Measurements from ENCODE around the gene MYBPH. TPM values are rescaled to one million over a fixed set of nuclear protein-coding genes. Genes with fewer than 3 reads are reported as not detected.

The MYBPH gene
- total and polyA plus RNA-seq, 2 experiments from 2014 or later: not detected

DNA sequence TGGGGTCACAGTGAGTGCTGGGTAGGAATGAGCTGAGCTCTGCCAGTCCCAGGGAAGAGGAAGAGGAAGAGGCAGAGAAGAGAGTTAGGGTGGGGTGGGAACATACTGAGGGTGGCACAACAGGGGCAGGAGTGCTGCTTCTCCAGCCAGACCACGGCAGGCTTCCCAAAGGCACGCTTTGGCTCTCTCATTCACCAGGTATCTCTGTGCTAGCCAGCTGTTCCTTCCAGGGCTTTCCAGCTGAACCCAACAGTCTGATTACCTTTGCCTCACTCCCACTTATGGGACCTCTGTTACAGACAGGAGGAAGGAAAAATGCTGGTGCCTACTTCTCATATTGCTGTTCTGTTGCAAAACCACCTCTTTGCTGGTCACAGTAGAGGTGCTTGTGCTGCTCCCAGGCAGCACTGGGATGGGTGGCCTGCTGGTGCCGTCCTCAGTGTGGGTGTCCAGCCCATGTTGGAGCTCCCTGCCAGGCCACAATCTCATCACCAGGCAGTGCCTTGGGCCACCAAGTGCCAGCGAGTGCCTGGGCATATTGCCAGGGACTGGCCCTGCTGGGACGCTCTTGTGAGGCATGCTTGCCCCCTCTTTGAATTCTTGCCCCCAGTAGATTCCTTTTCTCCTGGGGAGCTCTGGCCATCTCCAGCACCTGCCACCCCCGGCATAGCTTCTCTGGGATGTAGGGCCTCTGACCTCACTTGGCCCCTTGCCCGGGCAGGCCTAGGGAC lies 46.0 kb downstream of the MYBPH start:
- Histone ChIP-seq H3K4me1 (ENCODE audit: insufficient read depth) (peaks cover 23% of the 10 kb centered on the region), H3K79me2 (replicated peaks; ENCODE audit: insufficient read depth) (no peaks in the 10 kb centered on the region), H3K9me2 (ENCODE audit: insufficient read depth) (no peaks in the 10 kb centered on the region), H3K27me3 (ENCODE audit: insufficient read depth) (peaks cover 35% of the 10 kb centered on the region), H2AFZ (no peak overlapping the region), H4K20me1 (replicated peaks; ENCODE audit: insufficient read depth) (no peaks in the 10 kb centered on the region), H3K4me3 (no peak overlapping the region), H3K36me3 (ENCODE audit: insufficient read depth) (no peaks in the 10 kb centered on the region), H3F3A (replicated peaks; ENCODE audit: low read depth) (0 out of 2 replicates have a peak, but pooled peaks cover 3% of the 10 kb centered on the region), H3K4me2 (no peak overlapping the region), H3K27ac (ENCODE audit: low read depth) (no peak overlapping the region)
- Mint-ChIP-seq H3K9me3 (no peaks in the 10 kb centered on the region), H3K36me3 (ENCODE audit: low read depth) (no peaks in the 10 kb centered on the region), H3K27ac (no peak overlapping the region), H3K4me1 (peaks cover 35% of the 10 kb centered on the region), H3K27me3 (ENCODE audit: insufficient read depth, low read depth, poor library complexity) (peaks cover 39% of the 10 kb centered on the region), H3K4me3 (no peak overlapping the region)
- DNase-seq (ENCODE audit: low spot score) (no peak), ATAC-seq (no peak)
- TF ChIP-seq ZNF331 (CRISPR knock-in tag; IDR thresholded peaks at IDR 0.05; ENCODE audit: low read depth) (no peak), JUNB (IDR thresholded peaks at IDR 0.05; ENCODE audit: unreplicated experiment) (no peak)
- TF ChIP-seq, protein P1, sequence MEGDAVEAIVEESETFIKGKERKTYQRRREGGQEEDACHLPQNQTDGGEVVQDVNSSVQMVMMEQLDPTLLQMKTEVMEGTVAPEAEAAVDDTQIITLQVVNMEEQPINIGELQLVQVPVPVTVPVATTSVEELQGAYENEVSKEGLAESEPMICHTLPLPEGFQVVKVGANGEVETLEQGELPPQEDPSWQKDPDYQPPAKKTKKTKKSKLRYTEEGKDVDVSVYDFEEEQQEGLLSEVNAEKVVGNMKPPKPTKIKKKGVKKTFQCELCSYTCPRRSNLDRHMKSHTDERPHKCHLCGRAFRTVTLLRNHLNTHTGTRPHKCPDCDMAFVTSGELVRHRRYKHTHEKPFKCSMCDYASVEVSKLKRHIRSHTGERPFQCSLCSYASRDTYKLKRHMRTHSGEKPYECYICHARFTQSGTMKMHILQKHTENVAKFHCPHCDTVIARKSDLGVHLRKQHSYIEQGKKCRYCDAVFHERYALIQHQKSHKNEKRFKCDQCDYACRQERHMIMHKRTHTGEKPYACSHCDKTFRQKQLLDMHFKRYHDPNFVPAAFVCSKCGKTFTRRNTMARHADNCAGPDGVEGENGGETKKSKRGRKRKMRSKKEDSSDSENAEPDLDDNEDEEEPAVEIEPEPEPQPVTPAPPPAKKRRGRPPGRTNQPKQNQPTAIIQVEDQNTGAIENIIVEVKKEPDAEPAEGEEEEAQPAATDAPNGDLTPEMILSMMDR (conservative IDR thresholded peaks at IDR 0.05; ENCODE audit: low read depth in 2 of 2): no peak
- TF ChIP-seq, protein P2, sequence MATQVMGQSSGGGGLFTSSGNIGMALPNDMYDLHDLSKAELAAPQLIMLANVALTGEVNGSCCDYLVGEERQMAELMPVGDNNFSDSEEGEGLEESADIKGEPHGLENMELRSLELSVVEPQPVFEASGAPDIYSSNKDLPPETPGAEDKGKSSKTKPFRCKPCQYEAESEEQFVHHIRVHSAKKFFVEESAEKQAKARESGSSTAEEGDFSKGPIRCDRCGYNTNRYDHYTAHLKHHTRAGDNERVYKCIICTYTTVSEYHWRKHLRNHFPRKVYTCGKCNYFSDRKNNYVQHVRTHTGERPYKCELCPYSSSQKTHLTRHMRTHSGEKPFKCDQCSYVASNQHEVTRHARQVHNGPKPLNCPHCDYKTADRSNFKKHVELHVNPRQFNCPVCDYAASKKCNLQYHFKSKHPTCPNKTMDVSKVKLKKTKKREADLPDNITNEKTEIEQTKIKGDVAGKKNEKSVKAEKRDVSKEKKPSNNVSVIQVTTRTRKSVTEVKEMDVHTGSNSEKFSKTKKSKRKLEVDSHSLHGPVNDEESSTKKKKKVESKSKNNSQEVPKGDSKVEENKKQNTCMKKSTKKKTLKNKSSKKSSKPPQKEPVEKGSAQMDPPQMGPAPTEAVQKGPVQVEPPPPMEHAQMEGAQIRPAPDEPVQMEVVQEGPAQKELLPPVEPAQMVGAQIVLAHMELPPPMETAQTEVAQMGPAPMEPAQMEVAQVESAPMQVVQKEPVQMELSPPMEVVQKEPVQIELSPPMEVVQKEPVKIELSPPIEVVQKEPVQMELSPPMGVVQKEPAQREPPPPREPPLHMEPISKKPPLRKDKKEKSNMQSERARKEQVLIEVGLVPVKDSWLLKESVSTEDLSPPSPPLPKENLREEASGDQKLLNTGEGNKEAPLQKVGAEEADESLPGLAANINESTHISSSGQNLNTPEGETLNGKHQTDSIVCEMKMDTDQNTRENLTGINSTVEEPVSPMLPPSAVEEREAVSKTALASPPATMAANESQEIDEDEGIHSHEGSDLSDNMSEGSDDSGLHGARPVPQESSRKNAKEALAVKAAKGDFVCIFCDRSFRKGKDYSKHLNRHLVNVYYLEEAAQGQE (IDR thresholded peaks at IDR 0.05; ENCODE audit: unreplicated experiment): no peak

DNA sequence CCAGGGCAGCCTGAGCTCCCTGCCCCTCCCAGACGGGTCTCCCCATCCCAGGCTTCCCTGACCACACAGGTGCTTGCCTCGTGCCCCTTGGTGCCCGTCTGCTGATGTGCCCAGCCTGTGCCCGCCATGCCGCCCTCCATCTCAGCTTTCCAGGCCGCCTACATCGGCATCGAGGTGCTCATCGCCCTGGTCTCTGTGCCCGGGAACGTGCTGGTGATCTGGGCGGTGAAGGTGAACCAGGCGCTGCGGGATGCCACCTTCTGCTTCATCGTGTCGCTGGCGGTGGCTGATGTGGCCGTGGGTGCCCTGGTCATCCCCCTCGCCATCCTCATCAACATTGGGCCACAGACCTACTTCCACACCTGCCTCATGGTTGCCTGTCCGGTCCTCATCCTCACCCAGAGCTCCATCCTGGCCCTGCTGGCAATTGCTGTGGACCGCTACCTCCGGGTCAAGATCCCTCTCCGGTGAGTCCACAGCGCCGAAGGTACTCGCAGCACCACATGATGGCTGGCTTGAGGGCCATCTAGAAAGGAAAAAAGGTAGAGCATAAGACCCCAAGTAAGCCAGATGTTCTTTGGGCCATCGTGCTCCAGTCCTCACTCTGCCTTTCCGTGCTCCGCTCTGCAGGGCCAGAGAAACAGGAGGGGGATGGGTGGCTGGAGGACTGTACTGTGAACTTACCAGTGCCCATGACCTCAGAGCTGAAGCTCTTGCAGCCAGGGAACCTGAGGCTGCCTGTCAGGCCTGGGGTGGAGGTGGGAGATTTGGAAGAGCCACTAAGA lies 46.7 kb downstream of the MYBPH start:
- peaks cover 36% of the 10 kb centered on the region for H3K4me1 Mint-ChIP-seq
- H3K27ac Mint-ChIP-seq: no peak overlapping the region
- Histone ChIP-seq H3K4me2 (peak overlapping the region; percentile 98), H3K79me2 (replicated peaks; ENCODE audit: insufficient read depth) (no peaks in the 10 kb centered on the region), H3K9me2 (ENCODE audit: insufficient read depth) (no peaks in the 10 kb centered on the region), H3F3A (replicated peaks; ENCODE audit: low read depth) (0 out of 2 replicates have a peak, but pooled peaks cover 3% of the 10 kb centered on the region), H2AFZ (peak overlapping the region; percentile 99), H4K20me1 (replicated peaks; ENCODE audit: insufficient read depth) (no peaks in the 10 kb centered on the region), H3K27ac (ENCODE audit: low read depth) (no peak overlapping the region), H3K27me3 (ENCODE audit: insufficient read depth) (peaks cover 35% of the 10 kb centered on the region), H3K36me3 (ENCODE audit: insufficient read depth) (no peaks in the 10 kb centered on the region), H3K4me1 (ENCODE audit: insufficient read depth) (peaks cover 17% of the 10 kb centered on the region), H3K4me3 (peak overlapping the region; percentile 83)
- DNase-seq (ENCODE audit: low spot score): no peak
- H3K4me3 Mint-ChIP-seq: peak overlapping the region; percentile 79
- no peak for ATAC-seq
- H3K27me3 Mint-ChIP-seq (ENCODE audit: insufficient read depth, low read depth, poor library complexity): peaks cover 37% of the 10 kb centered on the region
- H3K9me3 Mint-ChIP-seq: no peaks in the 10 kb centered on the region
- H3K36me3 Mint-ChIP-seq (ENCODE audit: low read depth): no peaks in the 10 kb centered on the region
- TF ChIP-seq EZH2phosphoT487 (IDR thresholded peaks at IDR 0.05; ENCODE audit: unreplicated experiment) (no peak), CREB1 (CRISPR knock-in tag; IDR thresholded peaks at IDR 0.05; ENCODE audit: low read depth) (no peak), ZNF331 (CRISPR knock-in tag; IDR thresholded peaks at IDR 0.05; ENCODE audit: low read depth) (no peak), JUNB (IDR thresholded peaks at IDR 0.05; ENCODE audit: unreplicated experiment) (no peak)
- TF ChIP-seq, protein P1 (conservative IDR thresholded peaks at IDR 0.05; ENCODE audit: low read depth in 2 of 2): no peak
